HG03342 (cell line): Measurements from ENCODE around the gene TNKS1BP1.

ENCODE experiments used
- ATAC-seq: cut with Tn5 transposase; IDR thresholded peaks from one replicate; pipeline ENCODE4 v1.9.1; 2021; ENCODE audit warnings: mild to moderate bottlenecking, moderate library complexity; ENCODE audit not compliant: unreplicated experiment

Gene TNKS1BP1

DNA sequence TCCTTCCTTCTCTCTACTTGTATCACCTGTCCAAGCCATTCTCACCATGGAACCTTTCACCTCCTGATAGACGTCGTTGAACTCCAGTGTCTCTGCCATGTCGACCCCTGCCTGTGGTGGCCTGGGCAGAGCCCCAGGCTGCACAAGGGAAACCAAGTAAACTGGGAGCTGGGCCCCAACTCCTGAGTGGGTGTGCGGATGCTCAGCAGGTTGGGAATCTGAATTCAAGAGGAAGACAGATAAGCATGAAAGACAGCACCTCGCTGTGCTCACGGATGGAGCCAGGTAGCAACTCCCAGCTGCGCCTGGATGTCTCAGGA is 10.2 kb upstream of the TNKS1BP1 start:
- ATAC-seq, result no peak

DNA sequence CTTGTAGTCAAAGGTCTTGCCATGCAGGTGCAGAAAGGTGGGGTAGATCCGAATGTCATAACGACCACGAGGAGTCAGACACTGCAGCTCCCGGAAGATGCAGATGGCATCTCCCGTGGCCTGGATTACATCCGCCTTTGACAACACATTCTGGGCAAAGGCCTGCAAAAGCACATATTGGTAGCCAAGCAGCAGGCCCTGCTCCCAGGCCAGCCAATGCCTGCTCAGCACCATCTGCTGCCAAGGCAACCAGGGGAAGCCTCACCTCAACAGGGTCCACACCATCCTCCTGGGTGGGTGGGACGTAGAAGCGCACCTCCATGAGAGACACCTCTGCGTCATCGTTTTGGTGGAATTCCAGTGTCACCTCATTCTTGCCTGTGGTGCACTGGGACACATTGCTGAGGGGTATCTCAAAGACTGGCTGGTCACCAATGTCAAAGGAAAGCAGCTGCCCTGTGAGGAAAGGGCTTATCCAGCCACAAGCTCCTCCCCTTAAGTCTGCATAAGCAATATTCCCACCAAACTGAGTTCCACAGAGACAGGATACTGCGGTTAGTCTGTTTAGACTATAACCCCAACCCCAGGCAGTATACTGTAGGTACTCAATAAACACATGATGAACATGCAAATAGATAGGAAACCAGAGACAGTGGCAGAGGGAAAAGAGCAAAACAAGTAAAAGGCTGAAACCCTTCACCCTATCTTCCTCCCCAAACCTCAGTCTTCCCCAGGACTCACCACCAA is 8.1 kb upstream of the TNKS1BP1 start:
- ATAC-seq, result no peak

DNA sequence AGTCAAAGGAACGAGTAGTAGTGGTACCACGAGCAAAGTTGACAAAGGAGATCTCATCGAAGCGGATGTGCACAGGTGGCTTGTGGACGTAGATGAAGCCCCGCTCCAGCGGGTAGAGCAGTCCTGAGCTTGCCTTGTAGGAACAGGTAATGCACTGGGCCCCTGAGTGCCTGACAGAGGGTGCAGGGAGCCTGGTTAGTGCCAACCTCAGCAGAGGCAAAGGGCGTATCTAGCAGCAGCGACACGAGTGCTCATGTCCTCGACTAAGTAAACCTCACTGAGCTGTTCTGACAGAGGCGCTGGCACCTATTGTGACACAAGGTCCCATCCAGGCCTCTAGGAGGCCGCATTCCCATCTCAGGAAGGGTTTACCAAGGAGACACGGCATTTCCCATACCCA is 7.0 kb upstream of the TNKS1BP1 start:
- no peak for ATAC-seq

DNA sequence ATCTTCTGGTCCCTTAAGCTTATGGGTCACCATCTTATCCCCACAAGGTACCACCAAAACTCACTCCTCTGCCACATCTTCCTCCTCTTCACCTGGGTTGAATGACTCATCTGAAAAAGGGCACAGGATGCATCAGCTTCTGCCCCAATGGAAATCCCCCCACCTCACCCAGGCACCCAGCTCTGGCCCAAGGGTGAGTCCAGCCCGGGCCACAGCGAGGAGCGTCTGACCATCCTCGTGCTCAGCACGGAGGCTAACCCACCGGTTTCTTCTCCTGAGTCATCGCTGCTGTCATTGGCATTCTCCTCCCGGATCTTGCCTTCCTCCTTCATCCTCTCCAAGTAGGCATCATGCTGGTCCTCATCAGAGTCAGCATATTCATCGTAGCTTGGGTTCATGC is 5.3 kb upstream of the TNKS1BP1 start:
- ATAC-seq, result no peak

DNA sequence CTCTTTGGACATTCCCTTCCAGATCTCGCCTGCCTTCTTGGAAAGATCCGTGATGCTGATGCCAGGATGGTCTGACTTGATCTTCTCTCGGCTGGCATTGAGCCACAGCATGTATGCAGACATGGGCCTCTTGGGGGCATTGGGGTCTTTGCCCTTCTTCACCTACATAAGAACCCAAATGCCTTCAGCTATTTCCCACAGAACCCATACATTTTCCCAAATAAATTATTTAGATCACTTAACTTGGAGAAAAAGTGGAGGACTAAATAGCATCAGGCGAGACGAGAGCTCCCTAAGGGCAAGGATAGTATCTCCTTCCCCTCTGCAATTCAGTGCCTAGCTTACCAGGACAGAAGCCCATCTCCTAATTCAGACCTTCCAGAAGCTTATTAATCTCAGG is 3.0 kb upstream of the TNKS1BP1 start:
- no peak for ATAC-seq

DNA sequence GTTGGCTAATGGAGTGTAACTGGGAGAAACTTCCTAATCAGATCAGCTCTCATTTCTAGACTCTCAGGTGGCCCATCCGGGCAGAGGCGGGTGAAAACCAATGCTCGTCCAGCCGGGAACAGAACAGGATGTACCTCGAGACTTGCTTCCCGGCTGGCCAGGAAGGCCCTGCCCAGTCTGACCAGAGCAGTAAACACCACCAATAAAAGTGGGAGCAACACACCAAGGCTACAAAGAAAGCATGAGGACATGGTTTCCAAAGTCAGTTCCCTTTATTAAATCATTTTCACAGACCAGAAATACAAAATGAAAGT is 940 bp upstream of the TNKS1BP1 start:
- no peak for ATAC-seq

DNA sequence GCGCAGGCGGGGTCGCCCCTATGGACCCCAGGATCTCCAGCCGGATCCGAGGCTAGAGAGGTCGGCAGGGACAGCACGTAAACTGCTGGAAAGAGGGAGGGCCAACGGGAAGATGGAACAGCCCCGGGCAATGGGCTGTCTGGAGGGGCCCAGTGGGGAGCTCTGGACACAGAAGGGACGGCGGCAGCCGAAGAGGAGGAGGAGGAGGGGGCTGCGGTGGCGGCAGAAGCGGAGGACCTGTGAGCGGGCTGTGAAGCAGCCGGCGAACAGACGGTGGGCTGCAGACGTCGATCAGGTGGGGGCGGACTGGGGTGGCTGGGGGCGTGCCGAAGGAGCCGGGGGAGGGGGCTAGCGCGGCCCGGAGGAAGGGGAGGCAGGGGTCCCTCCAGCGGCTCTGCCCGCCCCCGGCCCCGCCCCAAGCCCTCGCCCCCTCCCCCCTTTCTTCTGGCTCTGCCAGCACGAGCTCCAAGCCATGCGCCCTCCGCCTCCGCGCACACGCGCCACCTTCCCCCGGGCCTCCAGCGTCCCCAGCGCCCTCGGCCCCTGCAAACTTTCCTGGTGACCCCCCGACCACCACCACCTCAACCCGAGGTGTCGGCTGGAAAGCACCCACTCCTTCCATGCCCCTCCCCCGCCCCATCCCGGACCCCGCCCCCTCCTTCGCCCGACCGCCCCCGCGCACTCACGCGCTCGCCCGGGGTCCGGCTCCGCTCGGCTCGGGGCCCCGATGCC is 432 bp downstream of the TNKS1BP1 start:
- no peak for ATAC-seq

DNA sequence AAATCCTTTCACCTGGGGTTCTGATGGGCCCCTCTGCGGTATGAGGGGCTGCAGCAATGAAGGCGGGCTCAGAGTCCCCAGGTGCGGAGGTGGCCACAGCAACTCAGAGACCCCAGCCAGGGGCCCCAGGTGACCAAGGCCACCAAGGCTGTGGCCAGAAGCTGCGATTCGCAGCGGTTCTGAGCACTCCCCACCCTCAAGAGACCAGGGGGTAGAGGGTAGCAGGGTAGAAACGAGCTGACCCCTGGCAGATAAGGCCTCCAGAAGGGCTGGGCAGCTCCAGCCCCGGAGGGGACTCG is 948 bp downstream of the TNKS1BP1 start:
- ATAC-seq, result no peak

DNA sequence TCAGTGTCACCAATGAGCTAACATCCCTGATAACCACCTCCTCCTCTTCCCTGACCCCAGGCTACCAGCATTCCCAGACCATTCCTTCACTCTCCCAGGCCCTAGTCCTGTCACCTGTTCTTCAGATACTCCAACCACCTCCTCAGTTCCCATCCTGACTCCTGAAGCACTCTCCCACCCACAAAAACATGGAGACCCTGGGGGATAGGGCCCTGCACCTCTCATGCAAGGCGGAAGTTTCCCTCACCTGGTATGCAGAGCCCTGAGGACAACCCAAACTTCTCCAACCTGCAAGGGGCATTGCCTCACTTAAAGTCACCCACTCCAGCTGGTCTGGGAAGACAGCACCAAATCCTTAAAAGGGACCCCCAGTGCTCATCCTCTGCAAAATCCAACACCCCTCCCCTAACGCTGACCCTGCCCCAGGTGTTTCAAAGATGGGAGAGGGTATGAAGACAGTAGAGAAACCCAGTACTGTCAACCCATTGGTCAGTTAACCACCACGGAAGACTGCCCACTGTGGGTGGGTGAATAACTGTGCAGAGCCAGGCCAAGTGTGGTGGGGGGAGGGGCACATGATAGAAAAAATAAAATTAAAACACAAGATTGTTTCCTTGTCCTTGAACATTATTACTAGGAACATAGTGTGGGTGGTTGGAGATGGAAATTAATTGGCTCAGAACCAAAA is 1.4 kb downstream of the TNKS1BP1 start:
- ATAC-seq, result no peak

DNA sequence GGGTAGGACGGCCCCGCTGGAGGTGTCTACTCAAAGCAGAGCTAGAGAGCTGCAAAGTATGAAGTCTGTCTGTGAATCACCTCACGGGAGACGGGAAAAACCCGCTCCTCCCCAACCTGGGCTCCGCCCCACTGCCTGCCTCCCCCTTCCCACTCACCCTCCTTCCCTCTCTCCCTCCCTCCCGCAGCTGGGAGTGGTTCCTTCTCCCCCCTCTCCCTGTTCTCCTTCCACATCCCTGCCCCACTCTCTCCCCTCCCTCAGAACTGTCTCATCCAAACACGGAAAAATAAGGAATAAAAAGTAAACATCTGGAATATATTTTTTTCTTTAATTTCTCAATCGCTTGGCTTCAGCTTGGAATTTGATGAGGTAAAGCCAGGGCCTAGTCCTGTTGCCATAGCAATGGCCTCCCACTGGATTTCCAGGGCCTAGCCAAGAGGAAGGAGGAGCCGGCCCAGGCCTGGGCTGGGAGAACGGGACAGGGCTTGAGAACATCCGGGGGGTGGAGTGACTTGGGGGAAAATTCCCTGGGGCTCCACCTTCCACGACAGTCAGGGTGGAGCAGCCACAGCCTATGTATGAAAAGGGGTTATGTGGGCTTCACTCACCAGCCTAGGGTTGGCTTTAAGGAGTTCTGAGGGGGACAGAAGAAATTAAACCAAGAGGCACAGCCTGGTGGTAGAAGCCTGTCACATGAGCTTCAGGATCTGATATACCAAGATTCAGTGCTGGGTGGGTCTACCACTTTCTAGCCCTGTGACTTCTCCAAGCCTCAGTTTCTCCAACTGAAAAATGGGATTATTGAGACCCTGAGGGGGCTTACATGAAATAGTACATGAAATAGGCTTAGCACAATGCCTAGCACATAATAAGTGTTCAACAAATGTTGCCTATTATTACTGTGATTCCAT is 2.2 kb downstream of the TNKS1BP1 start:
- no peak for ATAC-seq

DNA sequence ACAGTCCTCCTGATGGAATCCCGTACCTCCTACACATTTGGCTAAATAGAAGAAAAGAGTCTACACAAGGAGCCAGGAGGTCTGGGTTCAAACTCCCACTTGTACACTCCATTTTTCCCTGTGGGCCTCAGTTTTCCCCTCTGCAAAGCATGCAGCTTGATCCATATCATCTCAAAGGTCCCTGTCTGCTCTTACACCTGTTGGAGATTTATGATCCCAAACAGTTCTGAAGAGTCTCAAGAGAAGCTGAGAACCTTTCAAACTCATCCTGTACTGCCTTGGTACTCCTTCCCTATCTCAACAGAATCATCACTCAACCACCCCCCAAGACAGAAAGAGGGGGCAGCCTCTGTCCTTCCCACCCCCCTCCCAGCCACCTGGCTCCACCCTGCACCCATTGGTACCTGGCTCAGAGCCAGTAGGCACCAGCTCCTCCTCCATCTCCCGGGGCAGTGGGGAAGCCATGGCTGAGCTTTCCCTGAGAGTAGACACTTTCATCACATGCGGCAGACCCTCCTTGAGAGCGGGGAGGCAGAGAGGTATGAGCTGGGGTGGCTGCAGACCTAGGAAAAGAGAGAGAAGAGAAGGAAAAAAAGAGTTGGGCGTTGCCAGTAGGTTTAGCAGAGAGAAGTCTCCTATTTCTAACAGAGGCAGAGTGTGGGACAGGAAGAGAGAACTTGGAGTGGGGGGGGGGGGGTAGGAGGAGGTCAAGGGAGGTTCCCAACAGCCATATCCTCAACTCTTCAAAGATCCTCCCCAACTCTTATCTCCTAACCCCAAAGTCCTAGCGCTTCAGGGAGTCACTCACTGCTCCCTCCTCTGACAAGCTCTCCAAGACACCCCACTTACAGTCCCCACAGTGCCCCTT is 3.1 kb downstream of the TNKS1BP1 start:
- ATAC-seq, result no peak

DNA sequence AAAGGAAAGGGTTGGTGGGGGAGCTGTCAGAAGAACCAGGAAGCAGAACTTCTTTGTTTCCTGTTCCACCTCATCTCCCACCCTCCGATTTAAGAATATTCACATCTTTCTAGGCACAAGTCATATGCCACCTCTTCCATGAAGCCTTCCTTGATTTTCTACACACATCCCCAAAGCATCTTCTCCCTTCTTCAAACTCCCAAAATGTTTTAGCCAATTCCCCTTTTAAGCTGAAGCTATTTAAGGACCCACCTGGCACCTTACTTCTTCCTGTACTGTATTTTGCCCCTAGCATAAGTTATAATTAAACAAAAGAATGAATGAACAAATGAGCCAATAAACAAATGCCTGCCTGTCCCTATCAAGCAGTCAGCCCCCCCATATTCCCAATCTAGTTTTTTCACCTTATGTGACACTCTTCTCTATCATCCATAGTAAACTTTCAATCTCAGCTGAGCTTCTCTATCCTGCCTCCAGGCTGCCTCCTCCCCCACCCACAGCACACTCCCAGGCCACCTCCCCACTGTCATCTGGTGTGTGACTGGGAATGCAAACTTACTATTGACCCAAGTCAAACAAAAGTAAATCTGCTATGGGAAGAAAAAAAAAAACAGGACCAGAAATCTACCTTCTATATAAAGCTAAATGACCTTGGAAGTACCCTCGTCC is 3.9 kb downstream of the TNKS1BP1 start:
- ATAC-seq, result no peak

DNA sequence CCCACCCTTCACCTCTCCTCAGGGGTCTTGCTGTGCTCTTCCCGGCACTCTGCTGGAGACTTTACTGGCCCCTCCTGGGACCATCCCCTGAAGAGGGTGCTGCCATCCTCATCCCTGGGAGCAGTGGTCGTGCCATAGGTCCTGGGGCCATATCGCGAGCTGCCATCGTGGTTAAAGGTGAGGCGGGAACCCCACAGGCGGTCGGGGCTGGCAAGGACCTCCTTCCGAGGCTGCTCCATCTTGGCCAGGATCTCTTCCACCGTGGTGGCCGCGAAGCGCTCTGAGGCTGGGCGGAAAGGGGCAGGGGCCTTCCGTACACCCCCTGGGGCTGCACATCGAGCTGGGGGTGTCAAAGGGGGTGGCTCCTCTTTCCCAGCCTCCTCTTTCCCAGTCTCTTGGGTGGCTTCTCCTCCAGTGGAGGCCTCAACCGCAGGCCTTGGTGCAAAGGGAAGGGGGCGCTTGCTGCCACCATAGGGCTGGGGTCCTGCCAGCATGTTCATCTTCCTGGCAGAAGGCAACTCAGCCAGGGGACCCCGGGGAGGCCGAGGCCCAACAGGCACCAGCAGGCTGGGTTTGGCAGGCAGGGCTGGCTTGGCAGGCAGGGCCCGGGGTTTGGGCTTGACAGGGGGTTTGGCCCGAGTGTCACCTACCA is 4.6 kb downstream of the TNKS1BP1 start:
- no peak for ATAC-seq

DNA sequence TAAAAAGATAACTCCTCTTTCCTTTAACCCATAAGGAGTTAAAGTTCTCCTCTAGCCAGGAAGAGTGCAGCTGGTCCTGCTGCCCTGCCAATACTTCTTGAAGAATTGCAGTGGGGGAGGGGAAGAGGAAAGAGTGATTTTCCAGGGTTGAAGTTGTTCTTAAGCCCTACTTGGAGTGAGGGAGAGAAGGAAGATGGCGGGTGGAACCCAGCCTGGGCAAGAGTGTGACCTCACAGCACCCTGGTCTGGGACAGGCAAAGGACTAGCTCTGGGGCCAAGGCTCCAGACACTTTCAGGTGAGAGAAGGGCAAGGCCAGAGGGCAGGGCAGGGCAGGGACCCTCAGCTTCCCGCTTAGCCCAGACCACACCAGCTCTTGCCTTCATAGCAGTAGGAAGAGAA is 6.6 kb downstream of the TNKS1BP1 start:
- no peak for ATAC-seq

DNA sequence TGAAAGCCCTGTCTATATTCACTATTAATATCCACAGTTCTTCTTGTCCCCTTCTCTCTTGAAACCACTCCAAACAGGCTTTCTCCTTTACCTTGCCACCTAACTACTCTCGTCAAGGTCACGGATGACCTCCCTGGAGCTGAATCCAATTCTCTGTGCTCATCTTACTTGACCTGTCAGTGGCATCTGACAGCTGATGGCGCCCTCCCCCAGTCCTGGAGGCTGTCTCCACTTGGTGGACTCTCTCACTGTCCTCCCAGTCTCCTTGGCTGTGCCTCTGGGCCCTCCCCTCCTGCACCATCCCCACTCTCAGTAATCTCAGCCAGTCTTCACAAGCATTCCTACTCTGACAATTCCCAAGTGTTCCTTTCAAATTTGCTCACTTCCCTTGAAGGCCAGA is 8.7 kb downstream of the TNKS1BP1 start:
- ATAC-seq, result no peak

DNA sequence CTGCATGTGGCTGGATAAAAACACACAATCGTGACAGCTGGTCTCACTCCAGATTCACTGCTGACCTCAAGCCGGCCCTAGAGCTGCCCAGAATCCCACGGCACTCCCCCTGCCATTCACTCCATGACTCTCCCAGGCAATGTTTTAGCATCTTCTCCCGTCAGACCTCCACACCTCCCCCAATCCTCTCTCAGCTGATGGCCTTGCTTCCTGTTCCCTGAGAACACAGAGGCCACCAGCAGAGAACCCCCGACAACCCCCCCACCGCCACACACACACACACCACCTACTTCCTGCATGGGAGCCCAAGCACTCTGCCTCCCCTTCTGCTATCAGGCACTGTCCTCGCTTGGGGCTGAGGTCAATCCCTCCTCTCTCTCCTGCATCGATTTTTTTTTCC is 9.3 kb downstream of the TNKS1BP1 start:
- ATAC-seq, result no peak

DNA sequence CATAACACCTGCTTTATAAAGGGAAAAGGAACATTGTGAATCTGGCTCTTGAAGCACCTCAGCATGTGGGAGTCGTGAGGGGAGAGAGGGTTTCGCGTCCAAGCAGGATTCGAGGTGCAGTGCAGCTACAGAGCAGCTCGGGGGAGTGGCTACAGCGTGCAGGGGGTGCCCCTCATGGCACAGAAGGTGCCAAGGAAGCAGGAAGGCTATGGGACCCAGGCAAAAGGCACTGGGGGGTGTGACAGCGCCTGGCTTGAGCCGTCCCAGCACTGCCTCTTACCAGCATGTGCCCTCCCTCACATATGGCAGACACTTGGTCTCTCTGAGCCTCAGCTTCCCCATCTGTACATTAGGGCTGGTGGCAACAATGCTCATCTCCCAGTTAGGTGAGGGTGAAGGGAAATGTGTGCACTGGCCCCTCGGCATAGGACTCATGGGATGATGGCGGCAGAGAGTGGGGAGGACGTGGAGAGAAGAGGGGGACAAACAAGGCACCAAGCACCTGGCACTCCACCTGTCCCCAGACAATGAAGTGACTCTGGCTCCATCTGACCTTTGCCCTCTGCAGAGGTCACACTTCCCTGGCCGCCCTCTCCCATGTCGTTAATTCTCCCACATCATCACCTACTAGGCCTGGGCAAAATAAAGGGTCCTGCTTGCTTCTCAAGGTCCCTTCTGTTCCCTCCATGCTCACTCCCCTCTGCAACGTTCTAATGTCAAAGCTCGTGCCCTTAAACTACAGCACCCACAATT is 10.4 kb downstream of the TNKS1BP1 start:
- no peak for ATAC-seq

DNA sequence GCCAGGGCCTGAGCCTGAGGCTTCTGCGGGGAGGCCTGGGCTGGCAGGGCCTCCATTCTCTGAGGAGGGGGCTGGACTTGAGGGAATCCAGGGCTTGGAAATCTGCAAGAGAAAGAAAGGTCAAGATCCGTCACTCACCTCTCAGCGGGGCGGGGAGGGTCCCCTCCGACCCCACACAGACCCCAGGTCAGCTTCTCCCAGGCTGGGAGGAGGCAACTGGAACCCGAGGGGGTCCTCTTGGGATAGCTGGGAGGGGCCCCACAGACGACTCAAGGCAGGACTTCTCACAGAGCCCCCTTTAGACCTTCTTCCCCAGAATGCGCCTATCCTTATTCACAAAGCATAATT is 11.0 kb downstream of the TNKS1BP1 start:
- ATAC-seq, result no peak
